ENCODE data around the gene IRF2BPL. TPM values are rescaled to one million over a fixed set of nuclear protein-coding genes. Genes with fewer than 3 reads are reported as not detected.

The IRF2BPL gene
- total and polyA plus RNA-seq, 9 of the 15 experiments (the other 6 are each of a cell fraction or from before 2014, with no cell fraction given), result 0.52 to 21.6 (median 2.5) TPM

DNA sequence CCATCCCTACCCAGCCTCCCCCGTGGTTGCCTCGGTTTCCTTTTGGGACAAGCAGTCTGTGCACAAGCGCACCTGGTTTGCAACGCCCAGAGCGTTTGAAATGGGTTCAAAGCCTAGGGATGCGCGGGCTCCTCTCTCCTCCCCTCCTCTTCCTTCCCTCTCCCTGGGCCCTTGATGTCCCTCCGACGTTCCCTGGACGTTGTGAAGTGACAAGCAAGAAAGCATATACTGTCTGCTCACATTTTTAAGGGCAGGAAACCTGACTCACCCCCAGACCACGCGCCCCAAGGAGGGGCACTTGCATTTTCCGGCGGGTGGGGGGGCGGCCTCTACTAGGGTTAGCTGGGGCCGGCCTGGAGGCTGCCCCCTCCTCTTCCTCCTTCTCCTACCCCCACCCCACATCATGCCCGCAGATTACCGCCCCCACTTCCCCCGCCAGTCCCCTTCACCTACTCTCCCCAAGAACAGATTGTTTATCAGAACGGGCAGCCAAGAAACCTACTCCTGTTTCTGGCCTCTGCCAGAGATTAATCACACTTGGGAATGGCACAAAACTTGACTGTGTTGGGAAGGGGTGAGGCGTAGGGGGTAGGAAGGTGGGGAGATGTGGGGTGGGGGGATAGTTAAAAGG, 9.5 kb upstream of the IRF2BPL start:
- Histone ChIP-seq H4K20me1 (replicated peaks; ENCODE audit: control insufficient read depth, insufficient read depth, low read length) (no peaks in the 10 kb centered on the region), H3K9me1 (ENCODE audit: control insufficient read depth, insufficient read depth, low read length) (no peaks in the 10 kb centered on the region), H3K4me2 (ENCODE audit: insufficient read depth, low read length) (no peak overlapping the region), H3K79me2 (ENCODE audit: control insufficient read depth, insufficient read depth, low read length) (no peaks in the 10 kb centered on the region), H3K4me1 (replicated peaks in 1 of 2; ENCODE audit: control insufficient read depth in 2 of 2, insufficient read depth in 2 of 2, low read length in 2 of 2) (peaks cover 49 to 52% of the 10 kb centered on the region in 2 experiments), H2AFZ (ENCODE audit: low read depth, low read length) (peak overlapping the region; percentile 80), H3K4me3 (no peak overlapping the region), H3K9ac (ENCODE audit: insufficient read depth in 1 of 2, low read depth in 2 of 2, low read length in 2 of 2) (peak overlapping the region in 1 of 2 experiments; percentile 40; a peak in 1 of 4 replicates), H3K36me3 (ENCODE audit: control insufficient read depth, insufficient read depth, low read length) (no peaks in the 10 kb centered on the region), H3K27ac (ENCODE audit: extremely low read depth, low read depth, low read length) (peak overlapping the region; percentile 52; the same call in 1 of the 3 replicates), H3K27me3 (ENCODE audit: control insufficient read depth in 2 of 2, insufficient read depth in 2 of 2, low read length in 2 of 2) (no peaks in the 10 kb centered on the region), H3K9me3 (replicated peaks; ENCODE audit: control insufficient read depth, insufficient read depth, low read depth, low read length) (no peaks in the 10 kb centered on the region)
- DNase-seq (ENCODE audit: extremely low read depth in 1 of 4, low spot score in 3 of 4) (no peak), ATAC-seq (no peak), FAIRE-seq (no peak)
- intact Hi-C loops (cut with micrococcal nuclease), result no loop called here
- CTCF ChIA-PET (ENCODE audit: low intra/inter-chr PET ratio), result no interaction called here
- WGBS (ENCODE audit: insufficient coverage, low coverage, missing lambda C conversion rate), result 53% methylated on average over 10 of the region's 21 CpGs
- TF ChIP-seq SPI1 (IDR thresholded peaks at IDR 0.05; ENCODE audit: borderline replicate concordance, low read depth, low read length) (no peak), KAT2B (IDR thresholded peaks at IDR 0.05; ENCODE audit: low read depth, low read length) (no peak), IFI16 (CRISPR knock-in tag; IDR thresholded peaks at IDR 0.05) (no peak), BCOR (IDR thresholded peaks at IDR 0.05) (no peak), EGR1 (conservative IDR thresholded peaks at IDR 0.05) (peak; percentile 64), ZNF197 (CRISPR knock-in tag; IDR thresholded peaks at IDR 0.05; ENCODE audit: low read depth) (0 out of 2 replicates have a peak, but pooled peaks have one; percentile 32)
- TF ChIP-seq, protein P1, sequence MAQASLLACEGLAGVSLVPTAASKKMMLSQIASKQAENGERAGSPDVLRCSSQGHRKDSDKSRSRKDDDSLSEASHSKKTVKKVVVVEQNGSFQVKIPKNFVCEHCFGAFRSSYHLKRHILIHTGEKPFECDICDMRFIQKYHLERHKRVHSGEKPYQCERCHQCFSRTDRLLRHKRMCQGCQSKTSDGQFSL (CRISPR knock-in tag; IDR thresholded peaks at IDR 0.05), result peak; percentile 52; the same call in 1 of the 2 replicates
- TF ChIP-seq, protein P1 (tag; IDR thresholded peaks at IDR 0.05), result no peak
- TF ChIP-seq, protein P2, sequence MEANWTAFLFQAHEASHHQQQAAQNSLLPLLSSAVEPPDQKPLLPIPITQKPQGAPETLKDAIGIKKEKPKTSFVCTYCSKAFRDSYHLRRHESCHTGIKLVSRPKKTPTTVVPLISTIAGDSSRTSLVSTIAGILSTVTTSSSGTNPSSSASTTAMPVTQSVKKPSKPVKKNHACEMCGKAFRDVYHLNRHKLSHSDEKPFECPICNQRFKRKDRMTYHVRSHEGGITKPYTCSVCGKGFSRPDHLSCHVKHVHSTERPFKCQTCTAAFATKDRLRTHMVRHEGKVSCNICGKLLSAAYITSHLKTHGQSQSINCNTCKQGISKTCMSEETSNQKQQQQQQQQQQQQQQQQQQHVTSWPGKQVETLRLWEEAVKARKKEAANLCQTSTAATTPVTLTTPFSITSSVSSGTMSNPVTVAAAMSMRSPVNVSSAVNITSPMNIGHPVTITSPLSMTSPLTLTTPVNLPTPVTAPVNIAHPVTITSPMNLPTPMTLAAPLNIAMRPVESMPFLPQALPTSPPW (CRISPR knock-in tag; IDR thresholded peaks at IDR 0.05), result peak; percentile 66
- TF ChIP-seq, protein P3, sequence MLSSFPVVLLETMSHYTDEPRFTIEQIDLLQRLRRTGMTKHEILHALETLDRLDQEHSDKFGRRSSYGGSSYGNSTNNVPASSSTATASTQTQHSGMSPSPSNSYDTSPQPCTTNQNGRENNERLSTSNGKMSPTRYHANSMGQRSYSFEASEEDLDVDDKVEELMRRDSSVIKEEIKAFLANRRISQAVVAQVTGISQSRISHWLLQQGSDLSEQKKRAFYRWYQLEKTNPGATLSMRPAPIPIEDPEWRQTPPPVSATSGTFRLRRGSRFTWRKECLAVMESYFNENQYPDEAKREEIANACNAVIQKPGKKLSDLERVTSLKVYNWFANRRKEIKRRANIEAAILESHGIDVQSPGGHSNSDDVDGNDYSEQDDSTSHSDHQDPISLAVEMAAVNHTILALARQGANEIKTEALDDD (IDR thresholded peaks at IDR 0.05), result no peak
- in situ Hi-C loops (cut with MboI), result no loop called here
- BruUV-seq (replicated peaks), result no TSS peak
- POLR2A ChIA-PET, result interaction anchor here (0.8 to 3.0 kb wide), 2 partner anchors 8 to 62 kb away, joined by 4 to 19 read pairs; partner anchors contain the start of gene IRF2BPL

All from K562 (cell line).